Breast epithelium (tissue), 3 donors: ENCODE results near the gene SLC6A19.

ENCODE experiments used
- CTCF ChIP-seq, 3 donors: fragments of 450-650 bp; IDR thresholded peaks; one replicate each; pipeline ENCODE4 v1.5.1; 2016 to 2017; ENCODE audit warnings: antibody characterized with exemption in 3 of 3, mild to moderate bottlenecking in 3 of 3, moderate library complexity in 3 of 3
- POLR2A ChIP-seq: fragments of 450-650 bp; IDR thresholded peaks from one replicate; pipeline ENCODE4 v1.6.1; 2016; ENCODE audit warnings: antibody characterized with exemption, mild to moderate bottlenecking, moderate library complexity

- TF ChIP-seq CTCF (IDR thresholded peaks at IDR 0.05), result no peak
- no peak for TF ChIP-seq POLR2A
Observed at GRCh38 chr5:1182360-1182632, 19.1 kb upstream of the SLC6A19 start.
